ENCODE measurements around the gene SLX4.

Gene SLX4

GRCh38 chr16:3548859-3549258 lies 62.5 kb downstream of the SLX4 start:
- no peak for FAIRE-seq

- no peak for FAIRE-seq
Measured at GRCh38 chr16:3548445-3548844, 63.0 kb downstream of the SLX4 start.

- no peak for FAIRE-seq
Measured at GRCh38 chr16:3546986-3547682, 64.3 kb downstream of the SLX4 start.

GRCh38 chr16:3542601-3543373 lies 68.6 kb downstream of the SLX4 start:
- no peak for FAIRE-seq

GRCh38 chr16:3541527-3542155 lies 69.8 kb downstream of the SLX4 start:
- FAIRE-seq = no peak

GRCh38 chr16:3538222-3538621 lies 73.2 kb downstream of the SLX4 start:
- no peak for FAIRE-seq

GRCh38 chr16:3536851-3537250 lies 74.6 kb downstream of the SLX4 start:
- FAIRE-seq = no peak

GRCh38 chr16:3536271-3536731 lies 75.1 kb downstream of the SLX4 start:
- no peak for FAIRE-seq

- FAIRE-seq = no peak
Measured at GRCh38 chr16:3534126-3534525, 77.3 kb downstream of the SLX4 start.

GRCh38 chr16:3532741-3533140 lies 78.7 kb downstream of the SLX4 start:
- no peak for FAIRE-seq

Data from G401.6 (cell line).